Measurements from ENCODE around the gene ATXN1.
"Not testable (repeated sequence)": the region's sequence is repeated elsewhere in the genome, so short reads cannot be mapped to it uniquely, and the experiment has no call there.

ATXN1 gene

GRCh38 chr6:16430391-16431089 lies 330.7 kb downstream of the ATXN1 start:
- DNase-seq: no peak

GRCh38 chr6:16429669-16430068 lies 331.6 kb downstream of the ATXN1 start:
- no peak for DNase-seq

GRCh38 chr6:16427124-16427523 lies 334.1 kb downstream of the ATXN1 start:
- no peak for DNase-seq

- DNase-seq: no peak
Observed at GRCh38 chr6:16425881-16426615, 335.2 kb downstream of the ATXN1 start.

- DNase-seq: no peak
Observed at GRCh38 chr6:16421462-16421960, 339.7 kb downstream of the ATXN1 start.

- DNase-seq: no peak
Observed at GRCh38 chr6:16420715-16421461, 340.4 kb downstream of the ATXN1 start.

GRCh38 chr6:16420337-16420714 lies 340.9 kb downstream of the ATXN1 start:
- DNase-seq: no peak

GRCh38 chr6:16419636-16420336 lies 341.5 kb downstream of the ATXN1 start:
- DNase-seq: no peak

GRCh38 chr6:16418151-16418550 lies 343.1 kb downstream of the ATXN1 start:
- no peak for DNase-seq

- DNase-seq: no peak
Observed at GRCh38 chr6:16415677-16416076, 345.6 kb downstream of the ATXN1 start.

GRCh38 chr6:16414205-16414604 lies 347.1 kb downstream of the ATXN1 start:
- no peak for DNase-seq

- no peak for DNase-seq
Observed at GRCh38 chr6:16413399-16413798, 347.9 kb downstream of the ATXN1 start.

- DNase-seq: no peak
Observed at GRCh38 chr6:16412982-16413381, 348.3 kb downstream of the ATXN1 start.

- no peak for DNase-seq
Observed at GRCh38 chr6:16412171-16412570, 349.1 kb downstream of the ATXN1 start.

GRCh38 chr6:16409531-16410441 lies 351.5 kb downstream of the ATXN1 start:
- DNase-seq: peak; percentile 26

GRCh38 chr6:16408766-16409165 lies 352.5 kb downstream of the ATXN1 start:
- no peak for DNase-seq

GRCh38 chr6:16406966-16407365 lies 354.3 kb downstream of the ATXN1 start:
- DNase-seq: no peak

GRCh38 chr6:16406538-16406937 lies 354.7 kb downstream of the ATXN1 start:
- not testable (repeated sequence) for DNase-seq

- DNase-seq: no peak
Observed at GRCh38 chr6:16405375-16405774, 355.9 kb downstream of the ATXN1 start.

GRCh38 chr6:16404456-16404855 lies 356.8 kb downstream of the ATXN1 start:
- DNase-seq: no peak

GRCh38 chr6:16403831-16404230 lies 357.4 kb downstream of the ATXN1 start:
- no peak for DNase-seq

- DNase-seq: no peak
Observed at GRCh38 chr6:16402581-16402900, 358.7 kb downstream of the ATXN1 start.

Measured in GOT3 (cell line).